Measurements from ENCODE around the gene SHKBP1. TPM values are rescaled to one million over a fixed set of nuclear protein-coding genes. Genes with fewer than 3 reads are reported as not detected.

Gene SHKBP1, protein sequence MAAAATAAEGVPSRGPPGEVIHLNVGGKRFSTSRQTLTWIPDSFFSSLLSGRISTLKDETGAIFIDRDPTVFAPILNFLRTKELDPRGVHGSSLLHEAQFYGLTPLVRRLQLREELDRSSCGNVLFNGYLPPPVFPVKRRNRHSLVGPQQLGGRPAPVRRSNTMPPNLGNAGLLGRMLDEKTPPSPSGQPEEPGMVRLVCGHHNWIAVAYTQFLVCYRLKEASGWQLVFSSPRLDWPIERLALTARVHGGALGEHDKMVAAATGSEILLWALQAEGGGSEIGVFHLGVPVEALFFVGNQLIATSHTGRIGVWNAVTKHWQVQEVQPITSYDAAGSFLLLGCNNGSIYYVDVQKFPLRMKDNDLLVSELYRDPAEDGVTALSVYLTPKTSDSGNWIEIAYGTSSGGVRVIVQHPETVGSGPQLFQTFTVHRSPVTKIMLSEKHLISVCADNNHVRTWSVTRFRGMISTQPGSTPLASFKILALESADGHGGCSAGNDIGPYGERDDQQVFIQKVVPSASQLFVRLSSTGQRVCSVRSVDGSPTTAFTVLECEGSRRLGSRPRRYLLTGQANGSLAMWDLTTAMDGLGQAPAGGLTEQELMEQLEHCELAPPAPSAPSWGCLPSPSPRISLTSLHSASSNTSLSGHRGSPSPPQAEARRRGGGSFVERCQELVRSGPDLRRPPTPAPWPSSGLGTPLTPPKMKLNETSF
- 30.6 and 44.4 TPM in 2 replicates for total RNA-seq

GRCh38 chr19:40576585-40577451, at the start of gene SHKBP1:
Gene SHKBP1, plus strand, starts transcription at chr19:40576873. Its CDS starts 27 bp downstream, at chr19:40576900.

DNA sequence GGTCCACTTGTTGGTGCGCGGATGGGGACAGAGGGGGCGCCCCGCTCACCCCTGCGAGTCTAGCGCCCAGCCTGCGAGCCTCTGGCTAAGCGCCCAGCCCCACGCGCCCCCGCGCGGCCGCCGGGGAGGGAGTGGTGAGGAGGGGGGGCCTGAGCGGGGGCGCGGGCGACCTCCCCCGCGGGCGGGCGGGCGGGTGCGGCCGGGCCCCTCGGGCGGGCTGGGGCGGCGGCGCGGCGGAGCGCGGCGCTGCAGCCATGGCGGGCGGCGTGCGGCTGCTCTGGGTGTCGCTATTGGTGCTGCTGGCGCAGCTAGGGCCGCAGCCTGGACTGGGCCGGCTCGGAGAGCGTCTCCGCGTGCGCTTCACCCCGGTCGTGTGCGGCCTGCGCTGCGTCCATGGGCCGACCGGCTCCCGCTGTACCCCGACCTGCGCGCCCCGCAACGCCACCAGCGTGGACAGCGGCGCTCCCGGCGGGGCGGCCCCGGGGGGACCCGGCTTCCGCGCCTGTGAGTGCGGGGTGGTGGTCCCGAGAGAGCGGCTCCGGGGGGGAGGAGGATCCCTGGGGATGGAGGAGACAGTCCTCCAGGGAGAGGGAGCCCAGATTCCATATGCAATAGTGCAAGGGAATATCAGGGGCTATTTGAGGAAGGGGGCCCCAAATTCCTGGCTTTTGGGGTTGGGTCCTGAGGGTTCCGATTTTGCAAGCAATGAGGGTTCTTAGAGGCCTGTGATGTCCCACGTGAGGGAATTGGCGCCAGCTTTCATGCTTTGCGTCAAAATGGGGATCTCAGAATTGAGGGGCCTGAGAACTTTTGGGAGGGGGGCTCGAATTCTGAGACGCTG, 24.7 kb downstream of the SHKBP1 start, which contains the start of gene LTBP4:
LTBP4 (plus strand) TSS at position 236 of the 841 bp plus-strand sequence; CDS start at position 255, 19 bp downstream.

Other genes starting within 250 kb of the SHKBP1 start
- gene C19orf47, start 228.5 kb upstream of the SHKBP1 start, total RNA-seq, result 14.5 and 18.3 TPM in 2 replicates
- 282 and 506 TPM in 2 replicates for gene PLD3, start 228.2 kb upstream of the SHKBP1 start, total RNA-seq
- gene HIPK4, start 186.7 kb upstream of the SHKBP1 start, total RNA-seq, result 0.22 and 0.39 TPM in 2 replicates
- 2.4 and 9.4 TPM in 2 replicates for gene PRX, start 163.5 kb upstream of the SHKBP1 start, total RNA-seq
- gene SERTAD1, start 150.9 kb upstream of the SHKBP1 start, total RNA-seq, result 26.7 and 29.0 TPM in 2 replicates
- 55.0 and 79.2 TPM in 2 replicates for gene SERTAD3, start 132.5 kb upstream of the SHKBP1 start, total RNA-seq
- gene BLVRB, start 111.1 kb upstream of the SHKBP1 start, total RNA-seq, result 96.6 and 126 TPM in 2 replicates
- under 0.01 and 1.5 TPM in 2 replicates for gene SPTBN4, start 109.9 kb upstream of the SHKBP1 start, total RNA-seq
- gene LTBP4, start 24.5 kb downstream of the SHKBP1 start, total RNA-seq, result 44.7 and 62.8 TPM in 2 replicates
- gene NUMBL, start 113.8 kb downstream of the SHKBP1 start, total RNA-seq, result 38.6 and 39.3 TPM in 2 replicates
- gene COQ8B, start 140.0 kb downstream of the SHKBP1 start, total RNA-seq, result 44.7 and 48.7 TPM in 2 replicates
- gene ITPKC, start 140.2 kb downstream of the SHKBP1 start, total RNA-seq, result 40.1 and 52.2 TPM in 2 replicates
- 0.79 and 1.7 TPM in 2 replicates for gene ACTMAP, start 173.6 kb downstream of the SHKBP1 start, total RNA-seq
- 36.1 and 61.5 TPM in 2 replicates for gene SNRPA, start 174.3 kb downstream of the SHKBP1 start, total RNA-seq
- 0.79 TPM in 1 of 2 replicates, not detected in the other for gene MIA, start 198.6 kb downstream of the SHKBP1 start, total RNA-seq
- 10.2 and 16.7 TPM in 2 replicates for gene RAB4B, start 201.4 kb downstream of the SHKBP1 start, total RNA-seq
- gene EGLN2, start 222.3 kb downstream of the SHKBP1 start, total RNA-seq, result 60.1 and 71.8 TPM in 2 replicates

Measured in placental epithelial cell (primary cell).